Tibial artery (tissue), 4 donors: ENCODE measurements around the gene BMF.

Experiments
- DNase-seq, 2 donors: peaks; one replicate each; pipeline ENCODE4 v3.0.0-alpha.2; 2019
- H3K27ac ChIP-seq, 2 donors: fragments of 200-600 bp; sonication (generic) in 1 of 2; 1 replicate in 1 of 2; 2 replicates in 1 of 2; pipeline ENCODE4 v1.5.1; 2018 to 2019; ENCODE audit warnings: mild to moderate bottlenecking in 1 of 2
- H3K27me3 ChIP-seq, 2 donors: fragments of 200-600 bp; sonication (generic) in 1 of 2; one replicate each; pipeline versions ENCODE4 v1.5.1 to v1.6.0; 2016 to 2019
- H3K36me3 ChIP-seq, 3 donors: fragments of 200-600 bp; sonication (generic) in 2 of 3; one replicate each; pipeline ENCODE4 v1.5.1; 2016 to 2019; ENCODE audit warnings: mild to moderate bottlenecking in 2 of 3
- H3K4me1 ChIP-seq, 4 donors: fragments of 200-600 bp; sonication (generic) in 2 of 4; 1 replicate in 3 of 4; 2 replicates in 1 of 4; pipeline ENCODE4 v1.5.1; 2016 to 2019
- H3K4me3 ChIP-seq, 2 donors: fragments of 200-600 bp; sonication (generic) in 1 of 2; 1 replicate in 1 of 2; 2 replicates in 1 of 2; pipeline ENCODE4 v1.5.1; 2018 to 2019; ENCODE audit warnings: mild to moderate bottlenecking in 2 of 2
- H3K9me3 ChIP-seq, 3 donors: fragments of 200-600 bp; sonication (generic) in 1 of 3; one replicate each; pipeline ENCODE4 v1.5.1; 2016 to 2019
- intact Hi-C: fragments of 100-400 bp; cut with DNase I; formaldehyde crosslinking; loops from one replicate; pipeline ENCODE4 v1.15.0; 2023; ENCODE audit warnings: low total_unique reads
- TF ChIP-seq, protein P1 (sequence below), 2 experiments: fragments of 200-600 bp in 1 of 2; fragments of 450-650 bp in 1 of 2; IDR thresholded peaks; one replicate each; pipeline ENCODE4 v1.5.1; 2017 to 2019; ENCODE audit warnings: antibody characterized with exemption in 2 of 2, mild to moderate bottlenecking in 1 of 2, moderate library complexity in 1 of 2

The BMF gene

GRCh38 chr15:40048211-40048792 lies 60.4 kb downstream of the BMF start:
- H3K36me3 ChIP-seq = no peaks in the 10 kb centered on the region
- intact Hi-C loops = loop anchor here (5.0 to 10.0 kb wide), 5 partner anchors 56 to 386 kb away; partner anchors contain the start of genes BMF and FSIP1
- H3K27ac ChIP-seq = no peak overlapping the region
- peak in 1 of 2 donors; percentile 60 for DNase-seq
- peaks cover 0 to 20% (median 9%) of the 10 kb centered on the region in 4 donors for H3K4me1 ChIP-seq
- H3K27me3 ChIP-seq = no peaks in the 10 kb centered on the region
- no peak overlapping the region for H3K4me3 ChIP-seq
- TF ChIP-seq, protein P1, sequence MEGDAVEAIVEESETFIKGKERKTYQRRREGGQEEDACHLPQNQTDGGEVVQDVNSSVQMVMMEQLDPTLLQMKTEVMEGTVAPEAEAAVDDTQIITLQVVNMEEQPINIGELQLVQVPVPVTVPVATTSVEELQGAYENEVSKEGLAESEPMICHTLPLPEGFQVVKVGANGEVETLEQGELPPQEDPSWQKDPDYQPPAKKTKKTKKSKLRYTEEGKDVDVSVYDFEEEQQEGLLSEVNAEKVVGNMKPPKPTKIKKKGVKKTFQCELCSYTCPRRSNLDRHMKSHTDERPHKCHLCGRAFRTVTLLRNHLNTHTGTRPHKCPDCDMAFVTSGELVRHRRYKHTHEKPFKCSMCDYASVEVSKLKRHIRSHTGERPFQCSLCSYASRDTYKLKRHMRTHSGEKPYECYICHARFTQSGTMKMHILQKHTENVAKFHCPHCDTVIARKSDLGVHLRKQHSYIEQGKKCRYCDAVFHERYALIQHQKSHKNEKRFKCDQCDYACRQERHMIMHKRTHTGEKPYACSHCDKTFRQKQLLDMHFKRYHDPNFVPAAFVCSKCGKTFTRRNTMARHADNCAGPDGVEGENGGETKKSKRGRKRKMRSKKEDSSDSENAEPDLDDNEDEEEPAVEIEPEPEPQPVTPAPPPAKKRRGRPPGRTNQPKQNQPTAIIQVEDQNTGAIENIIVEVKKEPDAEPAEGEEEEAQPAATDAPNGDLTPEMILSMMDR (IDR thresholded peaks at IDR 0.05) = no peak
- no peaks in the 10 kb centered on the region for H3K9me3 ChIP-seq

GRCh38 chr15:40047415-40048210 lies 61.1 kb downstream of the BMF start:
- intact Hi-C loops = loop anchor here (5.0 to 10.0 kb wide), 5 partner anchors 57 to 387 kb away; partner anchors contain the start of genes BMF and FSIP1
- peaks cover 0 to 20% (median 9%) of the 10 kb centered on the region in 4 donors for H3K4me1 ChIP-seq
- no peaks in the 10 kb centered on the region for H3K27me3 ChIP-seq
- H3K9me3 ChIP-seq = no peaks in the 10 kb centered on the region
- no peak overlapping the region for H3K4me3 ChIP-seq
- H3K36me3 ChIP-seq = no peaks in the 10 kb centered on the region
- TF ChIP-seq, protein P1 (IDR thresholded peaks at IDR 0.05) = no peak
- peak; percentile 63 to 73 for DNase-seq
- peak overlapping the region in 1 of 2 donors; percentile 12 for H3K27ac ChIP-seq

DNA sequence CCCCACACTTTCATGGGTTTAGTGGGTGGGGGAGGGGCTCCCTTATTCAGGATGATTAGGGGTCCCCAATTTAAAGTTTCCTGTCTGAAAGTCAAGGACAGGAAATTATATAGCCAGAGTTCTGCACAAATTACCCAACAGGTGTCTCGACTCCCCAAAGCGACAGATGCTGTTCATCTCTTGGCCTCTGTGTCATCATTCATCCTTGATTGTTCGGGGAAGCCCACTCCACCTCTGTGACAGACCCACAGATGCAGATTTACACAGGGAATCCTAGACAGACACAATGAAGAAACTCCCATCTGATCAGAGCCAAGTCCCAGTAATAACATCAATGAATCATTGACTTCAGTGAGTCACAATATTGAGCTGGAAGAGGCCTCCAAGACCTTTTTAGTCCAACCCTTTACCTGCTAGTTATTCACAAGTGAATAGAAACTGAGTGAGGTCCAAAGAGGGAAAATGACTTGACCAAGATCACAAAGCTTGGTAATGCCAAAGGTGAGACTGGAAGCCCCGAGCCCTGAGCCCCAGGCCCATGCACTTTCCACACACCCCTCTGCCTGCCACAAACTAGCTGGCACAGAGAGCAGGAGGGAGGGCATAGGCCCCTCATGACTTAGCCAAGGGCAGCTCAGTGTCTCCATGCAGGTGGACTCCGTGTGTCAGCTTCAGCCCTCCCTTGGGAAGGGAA lies 61.8 kb downstream of the BMF start:
- Histone ChIP-seq H3K36me3 (no peaks in the 10 kb centered on the region), H3K27ac (peak overlapping the region in 1 of 2 donors; percentile 12), H3K27me3 (no peaks in the 10 kb centered on the region), H3K4me3 (no peak overlapping the region), H3K9me3 (no peaks in the 10 kb centered on the region), H3K4me1 (peaks cover 0 to 20% (median 9%) of the 10 kb centered on the region in 4 donors)
- peak in 1 of 2 donors; percentile 11 for DNase-seq
- TF ChIP-seq, protein P1 (IDR thresholded peaks at IDR 0.05) = no peak
- intact Hi-C loops = loop anchor here (5.0 to 10.0 kb wide), 5 partner anchors 58 to 388 kb away; partner anchors contain the start of genes BMF and FSIP1

DNA sequence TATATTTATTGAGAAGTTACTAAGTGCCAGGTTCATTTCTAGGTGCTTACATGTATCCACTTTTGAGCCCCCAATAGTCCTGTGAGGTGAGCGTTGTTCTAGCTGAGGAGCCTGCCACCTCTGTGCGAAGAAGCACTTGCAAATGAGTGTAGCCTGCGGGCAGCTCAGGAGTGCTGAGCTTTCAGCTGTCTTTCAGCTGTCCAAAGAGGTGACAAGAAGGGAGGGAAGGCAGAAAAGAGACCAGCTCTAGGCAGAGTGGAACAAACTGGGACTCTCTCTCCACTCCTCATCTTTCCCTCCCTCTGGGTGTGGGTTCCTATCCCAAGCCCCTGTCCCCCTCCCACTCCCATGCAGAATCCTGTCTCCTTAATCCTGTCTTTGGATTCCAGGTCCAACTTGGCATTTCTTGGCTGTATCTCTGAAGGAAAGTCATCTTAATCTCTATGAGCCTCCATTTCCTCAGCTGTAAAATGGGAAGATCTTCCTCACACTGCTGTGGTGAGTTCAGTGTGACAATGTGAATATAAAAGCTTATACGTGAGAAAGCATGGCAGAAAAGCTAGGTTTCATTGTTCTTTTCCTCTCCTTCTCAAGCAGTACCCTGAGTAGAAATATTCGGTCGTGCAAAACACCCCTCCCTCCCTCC lies 63.0 kb downstream of the BMF start:
- intact Hi-C loops = loop anchor here (5.0 to 10.0 kb wide), 5 partner anchors 59 to 389 kb away; partner anchors contain the start of genes BMF and FSIP1
- no peak overlapping the region for H3K4me3 ChIP-seq
- TF ChIP-seq, protein P1 (IDR thresholded peaks at IDR 0.05) = no peak
- no peaks in the 10 kb centered on the region for H3K36me3 ChIP-seq
- DNase-seq = peak in 1 of 2 donors; percentile 38
- H3K27me3 ChIP-seq = no peaks in the 10 kb centered on the region
- no peaks in the 10 kb centered on the region for H3K9me3 ChIP-seq
- H3K27ac ChIP-seq = no peak overlapping the region
- peaks cover 0 to 20% (median 9%) of the 10 kb centered on the region in 4 donors for H3K4me1 ChIP-seq
